Measurements from ENCODE around the gene PKDCC. TPM values are rescaled to one million over a fixed set of nuclear protein-coding genes. Genes with fewer than 3 reads are reported as not detected.

PKDCC gene
- total and polyA plus RNA-seq, 10 of the 15 experiments (the other 5 are each of a cell fraction or from before 2014, with no cell fraction given): 0.13 to 10.2 (median 2.3) TPM

DNA sequence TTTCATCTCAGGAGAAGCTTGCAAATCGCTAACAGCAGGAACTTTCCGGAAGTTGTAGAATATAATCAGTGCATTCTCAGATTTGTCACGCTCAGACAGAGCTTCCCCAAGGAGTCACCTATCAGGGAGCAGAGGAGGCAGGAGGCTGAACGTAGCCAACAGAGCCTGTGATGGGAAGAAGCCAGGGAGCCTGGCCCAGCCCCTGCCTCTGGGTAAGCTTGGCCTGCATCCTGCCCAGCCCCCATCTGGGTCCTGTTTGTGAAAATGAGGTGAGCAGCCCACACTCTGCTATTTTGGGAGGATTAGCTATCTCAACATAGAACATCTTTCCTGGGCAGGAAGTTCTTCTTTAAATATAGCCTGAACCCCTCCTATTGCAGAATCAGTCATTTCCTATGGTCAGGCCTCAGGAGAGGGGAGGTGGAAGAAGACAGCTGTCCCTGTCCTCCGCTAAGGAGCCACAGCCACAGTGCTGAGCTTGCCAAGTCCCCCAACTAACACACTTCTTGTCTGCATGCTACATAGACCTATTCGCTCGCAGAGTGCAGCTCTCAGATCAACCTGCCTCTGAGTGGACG is 19.2 kb upstream of the PKDCC start (continued):
- TF ChIP-seq, protein P1, sequence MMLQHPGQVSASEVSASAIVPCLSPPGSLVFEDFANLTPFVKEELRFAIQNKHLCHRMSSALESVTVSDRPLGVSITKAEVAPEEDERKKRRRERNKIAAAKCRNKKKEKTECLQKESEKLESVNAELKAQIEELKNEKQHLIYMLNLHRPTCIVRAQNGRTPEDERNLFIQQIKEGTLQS (IDR thresholded peaks at IDR 0.05; ENCODE audit: borderline replicate concordance, extremely low read depth, low read depth, low read length): no peak
- TF ChIP-seq NBN (IDR thresholded peaks at IDR 0.05) (no peak), KLF5 (IDR thresholded peaks at IDR 0.05; ENCODE audit: partially characterized antibody) (no peak), RB1 (IDR thresholded peaks at IDR 0.05; ENCODE audit: borderline replicate concordance) (no peak), NR2C1 (IDR thresholded peaks at IDR 0.05) (no peak), SIN3A (IDR thresholded peaks at IDR 0.05; ENCODE audit: low read depth, low read length) (no peak), ZNF24 (IDR thresholded peaks at IDR 0.05) (no peak), HDAC2 (IDR thresholded peaks at IDR 0.05) (no peak), POLR2AphosphoS2 (IDR thresholded peaks at IDR 0.05; ENCODE audit: low read depth, low read length) (no peak), SMAD5 (IDR thresholded peaks at IDR 0.05; ENCODE audit: low read depth) (0 out of 2 replicates have a peak, but pooled peaks have one; percentile 11), SP1 (IDR thresholded peaks at IDR 0.05; ENCODE audit: low read depth, low read length) (no peak), SRF (IDR thresholded peaks at IDR 0.05; ENCODE audit: low read depth in 2 of 2, low read length in 2 of 2) (0 out of 4 replicates have a peak, but pooled peaks of 1 of the 2 experiments have one; percentile 1)
- TF ChIP-seq, protein P2, sequence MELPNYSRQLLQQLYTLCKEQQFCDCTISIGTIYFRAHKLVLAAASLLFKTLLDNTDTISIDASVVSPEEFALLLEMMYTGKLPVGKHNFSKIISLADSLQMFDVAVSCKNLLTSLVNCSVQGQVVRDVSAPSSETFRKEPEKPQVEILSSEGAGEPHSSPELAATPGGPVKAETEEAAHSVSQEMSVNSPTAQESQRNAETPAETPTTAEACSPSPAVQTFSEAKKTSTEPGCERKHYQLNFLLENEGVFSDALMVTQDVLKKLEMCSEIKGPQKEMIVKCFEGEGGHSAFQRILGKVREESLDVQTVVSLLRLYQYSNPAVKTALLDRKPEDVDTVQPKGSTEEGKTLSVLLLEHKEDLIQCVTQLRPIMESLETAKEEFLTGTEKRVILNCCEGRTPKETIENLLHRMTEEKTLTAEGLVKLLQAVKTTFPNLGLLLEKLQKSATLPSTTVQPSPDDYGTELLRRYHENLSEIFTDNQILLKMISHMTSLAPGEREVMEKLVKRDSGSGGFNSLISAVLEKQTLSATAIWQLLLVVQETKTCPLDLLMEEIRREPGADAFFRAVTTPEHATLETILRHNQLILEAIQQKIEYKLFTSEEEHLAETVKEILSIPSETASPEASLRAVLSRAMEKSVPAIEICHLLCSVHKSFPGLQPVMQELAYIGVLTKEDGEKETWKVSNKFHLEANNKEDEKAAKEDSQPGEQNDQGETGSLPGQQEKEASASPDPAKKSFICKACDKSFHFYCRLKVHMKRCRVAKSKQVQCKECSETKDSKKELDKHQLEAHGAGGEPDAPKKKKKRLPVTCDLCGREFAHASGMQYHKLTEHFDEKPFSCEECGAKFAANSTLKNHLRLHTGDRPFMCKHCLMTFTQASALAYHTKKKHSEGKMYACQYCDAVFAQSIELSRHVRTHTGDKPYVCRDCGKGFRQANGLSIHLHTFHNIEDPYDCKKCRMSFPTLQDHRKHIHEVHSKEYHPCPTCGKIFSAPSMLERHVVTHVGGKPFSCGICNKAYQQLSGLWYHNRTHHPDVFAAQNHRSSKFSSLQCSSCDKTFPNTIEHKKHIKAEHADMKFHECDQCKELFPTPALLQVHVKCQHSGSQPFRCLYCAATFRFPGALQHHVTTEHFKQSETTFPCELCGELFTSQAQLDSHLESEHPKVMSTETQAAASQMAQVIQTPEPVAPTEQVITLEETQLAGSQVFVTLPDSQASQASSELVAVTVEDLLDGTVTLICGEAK (IDR thresholded peaks at IDR 0.05; ENCODE audit: borderline replicate concordance): no peak
- TF ChIP-seq, protein P3, sequence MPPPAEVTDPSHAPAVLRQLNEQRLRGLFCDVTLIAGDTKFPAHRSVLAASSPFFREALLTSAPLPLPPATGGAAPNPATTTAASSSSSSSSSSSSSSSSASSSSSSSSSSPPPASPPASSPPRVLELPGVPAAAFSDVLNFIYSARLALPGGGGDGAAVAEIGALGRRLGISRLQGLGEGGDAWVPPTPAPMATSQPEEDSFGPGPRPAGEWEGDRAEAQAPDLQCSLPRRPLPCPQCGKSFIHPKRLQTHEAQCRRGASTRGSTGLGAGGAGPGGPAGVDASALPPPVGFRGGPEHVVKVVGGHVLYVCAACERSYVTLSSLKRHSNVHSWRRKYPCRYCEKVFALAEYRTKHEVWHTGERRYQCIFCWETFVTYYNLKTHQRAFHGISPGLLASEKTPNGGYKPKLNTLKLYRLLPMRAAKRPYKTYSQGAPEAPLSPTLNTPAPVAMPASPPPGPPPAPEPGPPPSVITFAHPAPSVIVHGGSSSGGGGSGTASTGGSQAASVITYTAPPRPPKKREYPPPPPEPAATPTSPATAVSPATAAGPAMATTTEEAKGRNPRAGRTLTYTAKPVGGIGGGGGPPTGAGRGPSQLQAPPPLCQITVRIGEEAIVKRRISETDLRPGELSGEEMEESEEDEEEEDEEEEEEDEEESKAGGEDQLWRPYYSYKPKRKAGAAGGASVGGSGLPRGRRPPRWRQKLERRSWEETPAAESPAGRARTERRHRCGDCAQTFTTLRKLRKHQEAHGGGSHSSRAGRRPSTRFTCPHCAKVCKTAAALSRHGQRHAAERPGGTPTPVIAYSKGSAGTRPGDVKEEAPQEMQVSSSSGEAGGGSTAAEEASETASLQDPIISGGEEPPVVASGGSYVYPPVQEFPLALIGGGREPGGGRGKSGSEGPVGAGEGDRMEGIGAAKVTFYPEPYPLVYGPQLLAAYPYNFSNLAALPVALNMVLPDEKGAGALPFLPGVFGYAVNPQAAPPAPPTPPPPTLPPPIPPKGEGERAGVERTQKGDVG (CRISPR knock-in tag; IDR thresholded peaks at IDR 0.05): no peak
- TF ChIP-seq, protein P4, sequence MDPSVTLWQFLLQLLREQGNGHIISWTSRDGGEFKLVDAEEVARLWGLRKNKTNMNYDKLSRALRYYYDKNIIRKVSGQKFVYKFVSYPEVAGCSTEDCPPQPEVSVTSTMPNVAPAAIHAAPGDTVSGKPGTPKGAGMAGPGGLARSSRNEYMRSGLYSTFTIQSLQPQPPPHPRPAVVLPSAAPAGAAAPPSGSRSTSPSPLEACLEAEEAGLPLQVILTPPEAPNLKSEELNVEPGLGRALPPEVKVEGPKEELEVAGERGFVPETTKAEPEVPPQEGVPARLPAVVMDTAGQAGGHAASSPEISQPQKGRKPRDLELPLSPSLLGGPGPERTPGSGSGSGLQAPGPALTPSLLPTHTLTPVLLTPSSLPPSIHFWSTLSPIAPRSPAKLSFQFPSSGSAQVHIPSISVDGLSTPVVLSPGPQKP (IDR thresholded peaks at IDR 0.05; ENCODE audit: low read depth, low read length): no peak
- TF ChIP-seq, protein P5, sequence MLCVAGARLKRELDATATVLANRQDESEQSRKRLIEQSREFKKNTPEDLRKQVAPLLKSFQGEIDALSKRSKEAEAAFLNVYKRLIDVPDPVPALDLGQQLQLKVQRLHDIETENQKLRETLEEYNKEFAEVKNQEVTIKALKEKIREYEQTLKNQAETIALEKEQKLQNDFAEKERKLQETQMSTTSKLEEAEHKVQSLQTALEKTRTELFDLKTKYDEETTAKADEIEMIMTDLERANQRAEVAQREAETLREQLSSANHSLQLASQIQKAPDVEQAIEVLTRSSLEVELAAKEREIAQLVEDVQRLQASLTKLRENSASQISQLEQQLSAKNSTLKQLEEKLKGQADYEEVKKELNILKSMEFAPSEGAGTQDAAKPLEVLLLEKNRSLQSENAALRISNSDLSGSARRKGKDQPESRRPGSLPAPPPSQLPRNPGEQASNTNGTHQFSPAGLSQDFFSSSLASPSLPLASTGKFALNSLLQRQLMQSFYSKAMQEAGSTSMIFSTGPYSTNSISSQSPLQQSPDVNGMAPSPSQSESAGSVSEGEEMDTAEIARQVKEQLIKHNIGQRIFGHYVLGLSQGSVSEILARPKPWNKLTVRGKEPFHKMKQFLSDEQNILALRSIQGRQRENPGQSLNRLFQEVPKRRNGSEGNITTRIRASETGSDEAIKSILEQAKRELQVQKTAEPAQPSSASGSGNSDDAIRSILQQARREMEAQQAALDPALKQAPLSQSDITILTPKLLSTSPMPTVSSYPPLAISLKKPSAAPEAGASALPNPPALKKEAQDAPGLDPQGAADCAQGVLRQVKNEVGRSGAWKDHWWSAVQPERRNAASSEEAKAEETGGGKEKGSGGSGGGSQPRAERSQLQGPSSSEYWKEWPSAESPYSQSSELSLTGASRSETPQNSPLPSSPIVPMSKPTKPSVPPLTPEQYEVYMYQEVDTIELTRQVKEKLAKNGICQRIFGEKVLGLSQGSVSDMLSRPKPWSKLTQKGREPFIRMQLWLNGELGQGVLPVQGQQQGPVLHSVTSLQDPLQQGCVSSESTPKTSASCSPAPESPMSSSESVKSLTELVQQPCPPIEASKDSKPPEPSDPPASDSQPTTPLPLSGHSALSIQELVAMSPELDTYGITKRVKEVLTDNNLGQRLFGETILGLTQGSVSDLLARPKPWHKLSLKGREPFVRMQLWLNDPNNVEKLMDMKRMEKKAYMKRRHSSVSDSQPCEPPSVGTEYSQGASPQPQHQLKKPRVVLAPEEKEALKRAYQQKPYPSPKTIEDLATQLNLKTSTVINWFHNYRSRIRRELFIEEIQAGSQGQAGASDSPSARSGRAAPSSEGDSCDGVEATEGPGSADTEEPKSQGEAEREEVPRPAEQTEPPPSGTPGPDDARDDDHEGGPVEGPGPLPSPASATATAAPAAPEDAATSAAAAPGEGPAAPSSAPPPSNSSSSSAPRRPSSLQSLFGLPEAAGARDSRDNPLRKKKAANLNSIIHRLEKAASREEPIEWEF (IDR thresholded peaks at IDR 0.05; ENCODE audit: insufficient replicate concordance, low read depth, low read length): no peak
